Mucosa of gallbladder (tissue), 1 donor: ENCODE results near the gene FOXO1. TPM values are rescaled to one million over a fixed set of nuclear protein-coding genes. Genes with fewer than 3 reads are reported as not detected.
"Not testable (repeated sequence)": the region's sequence is repeated elsewhere in the genome, so short reads cannot be mapped to it uniquely, and the experiment has no call there.

Experiments
- DNase-seq: peaks from one replicate; pipeline ENCODE4 v3.0.0-alpha.2; 2020; ENCODE audit warnings: low spot score
- total RNA-seq: library from RNA; stranded (reverse); gene quantifications from one replicate; pipeline ENCODE4 v1.2.1, GENCODE V29; 2021
- donor health status: DM: no; HTN: no; CAD: no.

FOXO1 gene
- total RNA-seq, 1 donor from 2014 or later: 24.9 TPM

DNA sequence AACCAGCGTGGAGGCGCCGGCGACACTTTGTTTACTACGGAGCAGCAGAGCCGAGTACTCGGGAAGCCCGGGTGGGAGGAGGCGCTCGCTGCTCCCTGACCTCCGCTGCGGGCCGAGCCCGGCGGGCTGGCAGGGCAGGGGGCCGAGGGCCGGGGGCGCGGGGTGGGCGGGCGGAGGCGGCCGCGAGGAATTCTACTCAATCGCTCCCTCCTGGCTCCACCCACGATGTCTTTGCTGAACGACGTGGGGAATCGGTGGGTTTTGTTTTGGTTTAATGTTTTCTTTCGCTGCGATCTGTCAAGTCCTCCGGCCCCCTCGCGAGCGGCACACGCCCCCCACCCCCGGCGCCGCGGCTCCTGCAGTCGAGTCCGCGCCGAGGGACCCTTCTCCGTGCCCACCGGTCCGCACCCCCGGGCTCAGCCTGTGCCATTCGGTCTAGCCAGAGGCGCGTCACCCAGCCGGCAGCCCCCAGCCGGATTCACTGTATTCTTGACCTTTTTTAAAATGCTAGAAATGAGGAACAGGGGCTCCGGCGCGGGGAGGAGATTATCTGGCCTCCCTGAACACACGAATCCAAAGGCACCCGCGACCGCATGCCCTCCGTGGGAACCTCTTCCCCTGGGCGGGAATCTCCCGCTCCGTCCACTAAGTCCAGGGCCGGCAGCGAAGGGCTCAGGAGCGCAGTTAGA is 636 bp upstream of the FOXO1 start:
- DNase-seq: peak; percentile 35

DNA sequence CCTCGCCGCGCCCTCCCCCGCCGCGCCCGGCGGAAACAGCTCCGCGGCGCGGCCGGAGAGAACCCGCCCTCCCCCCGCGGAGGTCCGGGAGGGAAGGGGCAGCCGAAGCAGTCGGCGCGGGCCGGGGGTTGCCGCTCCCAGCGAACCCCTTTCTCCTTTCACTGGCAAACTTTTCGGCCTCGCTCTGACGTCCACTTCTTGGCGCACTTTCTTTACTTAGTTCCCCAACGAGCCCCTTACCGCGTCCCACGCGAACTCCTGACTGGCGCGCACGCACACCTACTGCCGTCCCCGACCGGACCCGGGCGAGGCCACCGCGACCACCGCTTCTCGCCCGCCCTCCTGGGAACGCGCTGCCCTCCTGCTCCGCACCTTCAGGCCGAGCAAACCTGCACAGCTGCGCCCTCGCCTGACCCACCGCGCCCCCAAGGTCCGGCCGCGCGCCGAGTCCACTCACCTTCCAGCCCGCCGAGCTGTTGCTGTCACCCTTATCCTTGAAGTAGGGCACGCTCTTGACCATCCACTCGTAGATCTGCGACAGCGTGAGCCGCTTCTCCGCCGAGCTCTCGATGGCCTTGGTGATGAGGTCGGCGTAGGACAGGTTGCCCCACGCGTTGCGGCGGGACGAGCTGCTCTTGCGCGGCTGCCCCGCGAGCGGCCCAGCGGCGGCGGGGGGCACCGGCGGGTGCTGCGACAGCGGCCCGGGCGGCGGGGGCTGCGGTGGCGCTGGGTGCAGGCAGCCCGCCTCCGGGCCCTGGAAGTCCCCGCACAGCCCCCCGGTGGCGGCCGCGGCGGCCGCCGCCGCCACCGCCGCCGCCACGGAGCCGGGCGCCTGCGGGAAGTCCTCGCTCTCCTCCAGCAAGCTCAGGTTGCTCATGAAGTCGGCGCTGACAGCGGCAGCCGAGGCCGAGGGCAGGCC is 1.1 kb downstream of the FOXO1 start:
- peak; percentile 22 for DNase-seq

DNA sequence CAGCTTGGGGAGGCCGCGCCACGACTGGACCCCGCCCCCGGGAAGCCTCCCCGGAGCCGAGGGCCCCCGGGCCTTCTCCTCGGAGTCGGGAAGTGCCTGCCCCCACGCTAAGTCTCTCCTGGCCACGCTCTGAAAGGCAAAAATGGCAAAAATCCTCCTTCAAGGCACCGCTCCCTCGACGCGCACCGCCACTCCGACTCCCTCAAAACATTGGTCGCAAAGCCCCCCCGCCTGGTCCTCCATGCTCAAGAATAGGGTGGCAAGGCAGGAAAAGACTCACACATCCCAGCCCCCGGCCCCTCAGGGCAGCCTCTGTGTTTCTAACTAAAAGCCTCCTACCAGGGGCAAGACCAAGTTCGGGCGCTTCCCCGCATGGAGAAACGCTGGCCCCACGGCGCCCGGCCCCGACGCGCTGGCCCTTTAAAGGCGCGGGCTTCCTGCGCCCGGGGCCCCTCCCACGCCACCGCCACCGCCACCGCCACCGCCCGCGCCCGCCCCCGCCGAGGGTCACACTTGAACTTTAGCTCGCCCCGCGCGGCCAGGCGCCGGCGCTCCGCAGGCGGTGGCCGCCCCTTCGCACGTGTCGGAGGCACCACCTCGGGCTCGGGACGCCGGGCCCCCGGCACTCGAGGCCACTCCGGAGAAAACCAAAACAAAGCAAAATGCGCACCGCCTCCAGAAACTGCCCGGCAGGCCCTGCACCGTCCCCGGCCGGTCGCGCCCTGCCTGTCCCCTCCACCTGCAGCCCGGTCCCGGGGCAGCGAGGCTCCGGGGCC is 1.9 kb downstream of the FOXO1 start:
- DNase-seq: peak; percentile 72

DNA sequence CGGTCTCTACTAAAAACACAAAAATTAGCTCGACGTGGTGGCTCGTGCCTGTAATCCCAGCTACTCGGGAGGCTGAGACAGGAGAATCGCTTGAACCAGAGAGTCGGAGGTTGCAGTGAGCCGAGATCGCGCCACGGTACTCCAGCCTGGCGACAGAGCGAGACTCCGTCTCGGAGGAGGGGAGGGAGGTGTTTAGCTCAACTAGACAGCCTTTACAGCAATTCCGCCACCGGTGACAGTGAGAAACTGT is 2.4 kb downstream of the FOXO1 start:
- not testable (repeated sequence) for DNase-seq

DNA sequence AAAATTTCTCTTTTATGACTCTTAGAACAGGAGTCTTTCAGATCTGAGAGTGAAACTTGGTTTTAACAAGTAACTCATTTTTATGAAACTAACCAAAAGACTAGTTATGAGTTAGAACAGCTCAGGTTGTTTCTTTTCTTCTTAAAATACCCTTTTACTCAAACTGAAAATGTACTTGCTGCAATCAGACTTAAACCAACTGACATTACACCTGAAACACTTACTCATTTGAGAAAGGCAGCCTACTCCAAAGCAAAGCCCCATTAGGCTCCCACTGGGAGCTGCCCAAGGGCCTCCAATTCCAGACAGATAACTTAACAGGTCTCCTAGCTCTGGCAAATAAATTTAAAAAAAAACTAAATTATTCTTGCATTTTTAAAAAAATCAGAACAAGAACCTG is 3.6 kb downstream of the FOXO1 start:
- no peak for DNase-seq

DNA sequence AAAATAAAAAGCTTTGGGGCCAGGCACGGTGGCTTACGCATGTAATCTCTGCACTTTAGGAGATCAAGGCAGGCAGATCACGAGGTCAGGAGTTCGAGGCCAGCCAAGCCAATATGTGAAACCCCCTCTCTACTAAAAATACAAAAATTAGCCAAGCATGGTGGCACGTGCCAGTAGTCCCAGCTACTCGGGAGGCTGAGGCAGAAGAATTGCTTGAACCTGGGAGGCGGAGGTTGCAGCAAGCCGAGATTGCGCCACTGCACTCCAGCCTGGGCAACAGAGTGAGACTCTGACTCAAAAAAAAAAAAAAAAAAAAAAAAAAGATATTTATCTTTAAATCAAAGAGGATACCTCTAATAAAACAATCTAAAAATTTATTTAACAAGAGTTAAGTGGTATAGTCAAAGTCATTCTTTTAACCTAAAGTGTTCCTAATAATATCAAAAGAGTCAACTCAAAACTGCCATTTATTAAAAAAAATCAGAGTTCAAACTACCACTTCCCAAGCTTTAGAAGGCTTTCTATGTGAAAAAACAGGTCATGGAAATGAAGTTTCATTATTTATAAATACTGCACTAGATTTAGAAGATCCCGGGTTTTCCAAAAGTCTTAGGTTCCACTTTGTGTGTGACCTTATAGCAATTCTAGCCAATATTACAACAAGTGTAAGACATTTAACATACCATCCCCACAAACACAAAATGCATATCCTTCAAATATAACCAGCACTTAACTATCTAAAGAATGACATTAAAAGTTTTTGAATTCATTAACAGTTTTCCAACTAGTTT is 4.4 kb downstream of the FOXO1 start:
- no peak for DNase-seq

DNA sequence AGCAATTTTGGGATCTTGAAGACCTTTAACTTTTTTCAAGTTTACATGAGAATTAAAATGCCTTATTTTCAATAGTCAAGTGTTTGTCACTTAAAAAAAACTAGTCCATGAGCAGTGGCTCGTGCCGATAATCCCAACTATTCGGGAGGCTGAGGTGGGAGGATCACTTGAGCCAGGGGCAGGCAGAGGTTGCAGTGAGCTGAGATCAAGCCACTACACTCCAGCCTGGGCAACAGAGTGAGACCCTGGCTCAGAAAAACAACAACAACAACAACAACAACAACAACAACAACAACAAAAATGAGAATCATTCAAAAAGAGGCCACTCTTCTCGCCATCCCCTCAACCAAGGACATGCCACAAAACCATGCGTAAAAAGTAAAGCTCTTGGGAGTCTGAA is 5.7 kb downstream of the FOXO1 start:
- no peak for DNase-seq

DNA sequence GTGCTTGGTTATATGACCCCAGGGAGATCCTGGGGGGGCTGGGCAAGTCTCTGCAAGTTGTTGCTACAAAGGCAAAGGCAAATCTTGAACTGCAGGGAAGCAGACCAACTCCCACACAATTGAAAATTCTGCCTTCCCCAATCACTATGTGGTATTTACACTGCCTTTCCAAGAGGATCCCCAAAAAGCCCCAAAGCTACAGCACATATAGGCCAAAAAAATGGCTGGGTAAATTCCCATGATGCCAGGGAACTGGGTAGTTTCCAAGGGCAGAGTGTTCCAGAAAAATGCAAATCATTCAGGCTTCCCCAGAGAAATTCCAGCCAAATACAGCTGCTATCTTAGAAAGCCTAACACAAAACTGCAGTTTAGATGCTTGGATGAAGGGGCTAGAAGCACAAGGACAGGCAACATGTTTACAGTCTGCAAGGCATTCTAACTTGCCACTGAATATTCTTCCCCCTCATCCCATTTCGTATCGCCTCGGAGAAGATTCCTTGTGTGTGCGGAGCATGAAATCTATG is 6.2 kb downstream of the FOXO1 start:
- no peak for DNase-seq

DNA sequence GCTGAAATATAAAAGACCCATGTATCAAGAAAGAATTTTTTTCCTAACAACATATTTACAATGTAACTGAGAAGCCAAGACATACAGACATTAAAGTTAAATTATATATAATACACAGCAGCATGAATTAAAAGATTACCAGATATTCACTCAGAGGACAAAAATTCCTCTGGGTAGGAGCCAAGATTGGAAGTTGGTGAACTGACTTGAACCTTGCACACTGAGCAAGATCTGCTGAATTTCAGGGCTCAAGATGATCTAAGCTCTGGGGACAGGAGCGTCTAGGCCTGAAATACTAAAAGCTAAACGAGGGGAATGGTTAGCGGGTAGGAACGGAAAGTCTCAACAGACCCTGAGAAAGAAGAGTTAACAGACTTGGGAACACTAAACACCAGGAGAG is 8.5 kb downstream of the FOXO1 start:
- no peak for DNase-seq

DNA sequence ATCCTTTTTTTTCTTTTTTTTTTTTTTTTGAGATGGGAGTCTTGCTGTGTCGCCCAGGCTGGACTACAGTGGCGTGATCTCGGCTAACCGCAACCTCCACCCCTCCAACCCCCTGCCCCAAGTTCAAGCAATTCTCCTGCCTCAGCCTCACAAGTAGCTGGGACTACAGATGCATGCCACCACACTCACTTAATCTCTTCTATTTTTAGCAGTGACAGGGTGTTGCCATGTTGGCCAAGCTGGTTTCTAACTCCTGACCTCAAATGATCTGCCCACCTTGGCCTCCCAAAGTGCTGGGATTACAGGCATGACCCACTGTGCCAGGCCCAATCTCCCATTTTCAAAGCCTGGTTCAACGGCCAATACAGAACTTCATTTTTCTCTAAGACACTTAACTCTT is 9.1 kb downstream of the FOXO1 start:
- DNase-seq: no peak

DNA sequence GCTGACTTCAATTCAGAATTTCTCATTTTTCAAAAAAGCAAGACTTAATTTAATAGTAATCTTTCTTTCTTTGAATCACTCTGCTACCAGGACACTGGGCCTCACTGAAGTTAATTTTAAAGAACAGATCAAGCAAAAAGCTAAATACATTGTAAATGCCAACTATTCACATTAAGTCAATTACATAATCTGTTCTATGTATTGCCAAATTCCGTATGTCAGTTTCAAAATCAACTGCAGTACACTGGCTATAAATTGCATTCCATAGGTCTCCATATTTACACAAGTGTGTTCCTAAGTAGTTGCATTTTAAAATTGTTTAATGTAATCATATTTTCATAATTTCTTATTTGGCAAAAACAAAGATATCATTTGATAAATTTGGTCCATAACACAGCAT is 10.1 kb downstream of the FOXO1 start:
- no peak for DNase-seq

DNA sequence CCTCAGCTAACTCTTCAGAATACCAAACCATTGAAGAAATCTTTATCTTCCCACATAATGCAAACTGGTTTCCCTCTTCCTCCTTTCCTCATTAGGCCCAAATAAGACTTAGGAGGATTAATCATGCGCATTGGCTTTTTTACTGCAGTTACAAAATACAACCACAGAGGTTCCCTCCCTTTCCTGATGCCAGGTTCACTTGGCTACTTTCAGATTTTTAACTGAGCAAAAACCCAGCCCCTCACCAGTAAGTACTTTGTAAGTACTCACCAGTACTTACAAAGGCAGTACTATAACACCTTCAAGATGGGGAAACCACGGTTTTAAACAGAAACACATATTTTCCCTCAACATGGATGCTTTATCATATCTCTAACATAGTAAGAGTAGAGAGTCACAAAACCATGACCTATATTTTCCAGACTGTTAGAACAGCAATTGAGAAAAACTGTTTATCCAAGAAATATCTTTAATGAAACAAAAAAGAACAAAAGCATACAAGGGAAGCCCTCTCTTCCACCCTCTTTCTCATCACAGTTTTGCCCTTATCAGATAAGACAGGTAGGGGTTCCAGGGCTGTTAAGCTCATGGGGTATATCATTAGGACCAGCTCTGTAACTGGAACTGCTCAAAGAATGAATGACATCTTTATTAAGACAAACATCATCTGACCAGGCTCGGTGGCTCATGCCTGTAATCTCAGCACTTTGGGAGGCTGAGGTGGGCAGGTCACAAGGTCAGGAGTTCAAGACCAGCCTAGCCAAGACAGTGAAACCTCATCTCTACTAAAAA is 12.7 kb downstream of the FOXO1 start:
- no peak for DNase-seq

DNA sequence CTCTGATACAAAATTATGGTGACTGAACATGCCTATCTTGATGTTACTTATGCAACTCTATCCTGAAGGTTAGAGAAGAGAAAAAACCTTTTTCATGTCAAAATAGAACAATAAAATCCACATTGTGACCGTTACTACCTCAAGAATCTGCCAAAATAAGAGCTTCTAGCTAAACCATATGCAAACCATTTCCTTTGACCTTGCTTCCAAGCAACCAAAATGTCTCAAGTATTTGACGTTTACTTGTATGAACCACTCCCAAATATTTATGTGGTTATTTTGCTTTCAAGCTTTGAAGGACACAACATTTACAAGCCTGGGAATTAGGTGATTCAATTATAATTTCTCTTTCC is 13.9 kb downstream of the FOXO1 start:
- no peak for DNase-seq

DNA sequence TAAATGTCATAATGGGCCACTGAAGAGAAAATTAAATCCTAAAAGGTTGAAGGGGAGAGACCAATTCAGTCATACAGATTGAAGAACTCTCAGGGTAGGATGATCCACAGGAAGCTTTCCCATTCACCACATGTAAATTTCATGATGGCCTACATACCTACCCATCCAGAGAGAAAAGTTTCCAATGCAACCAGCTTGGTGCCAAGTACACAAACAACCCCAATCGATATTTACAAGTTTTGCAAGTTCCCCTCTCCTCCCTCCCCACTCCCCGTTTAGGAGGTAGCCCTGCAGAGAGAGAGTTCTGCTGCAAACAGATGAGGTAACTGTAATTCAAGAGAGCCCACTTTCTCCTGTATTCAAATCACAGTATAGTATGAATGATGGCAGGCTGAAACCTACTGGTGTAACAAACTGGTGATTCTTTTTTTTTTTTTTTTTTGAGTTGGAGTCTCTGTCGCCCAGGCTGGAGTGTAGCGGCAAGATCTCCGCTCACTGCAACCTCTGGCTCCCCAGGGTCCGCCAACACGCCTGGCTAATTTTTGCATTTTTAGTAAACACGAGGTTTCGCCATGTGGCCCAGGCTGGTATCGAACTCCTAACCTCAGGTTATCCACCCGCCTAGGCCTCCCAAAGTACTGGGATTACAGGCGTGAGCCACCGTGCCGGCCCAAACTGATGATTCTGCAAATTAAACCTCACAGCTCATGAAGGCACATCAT is 14.4 kb downstream of the FOXO1 start:
- no peak for DNase-seq

DNA sequence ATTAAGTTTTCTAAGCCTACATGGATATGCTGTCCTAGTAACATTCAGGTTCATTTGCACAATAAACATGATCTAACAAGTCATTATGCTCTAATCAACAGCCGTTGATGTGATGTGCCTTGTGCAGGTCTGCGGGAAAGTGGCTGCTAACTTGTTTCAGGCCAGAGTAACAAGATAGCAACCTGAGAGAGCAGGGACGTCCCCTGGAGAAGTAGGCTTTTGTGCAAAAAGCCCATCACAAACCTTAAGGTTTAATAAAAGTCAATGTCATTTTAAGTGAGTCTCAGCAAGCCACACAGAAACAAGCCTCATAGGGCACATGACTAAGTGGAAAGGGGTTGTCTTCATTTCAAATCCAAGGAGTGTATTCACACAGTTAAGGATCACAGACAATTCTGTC is 17.6 kb downstream of the FOXO1 start:
- no peak for DNase-seq

DNA sequence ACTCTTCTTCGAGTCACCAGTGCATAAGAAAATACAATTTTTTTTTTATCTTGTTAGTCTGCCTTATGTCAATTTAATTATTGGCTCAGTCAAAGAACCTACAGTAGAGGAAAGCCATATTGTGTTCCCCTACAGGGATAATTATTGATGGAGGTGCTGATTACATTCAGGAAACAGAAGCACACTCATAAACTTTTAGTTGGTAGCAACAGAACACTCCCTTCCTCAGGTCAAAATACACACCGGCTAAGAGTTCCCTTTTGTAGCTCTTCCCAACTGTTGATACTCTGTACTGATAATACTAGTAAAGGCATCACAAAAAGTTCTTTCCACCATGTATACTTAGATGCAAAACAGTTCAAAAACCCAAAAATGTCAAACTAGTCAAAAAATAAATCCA is 18.4 kb downstream of the FOXO1 start:
- no peak for DNase-seq

DNA sequence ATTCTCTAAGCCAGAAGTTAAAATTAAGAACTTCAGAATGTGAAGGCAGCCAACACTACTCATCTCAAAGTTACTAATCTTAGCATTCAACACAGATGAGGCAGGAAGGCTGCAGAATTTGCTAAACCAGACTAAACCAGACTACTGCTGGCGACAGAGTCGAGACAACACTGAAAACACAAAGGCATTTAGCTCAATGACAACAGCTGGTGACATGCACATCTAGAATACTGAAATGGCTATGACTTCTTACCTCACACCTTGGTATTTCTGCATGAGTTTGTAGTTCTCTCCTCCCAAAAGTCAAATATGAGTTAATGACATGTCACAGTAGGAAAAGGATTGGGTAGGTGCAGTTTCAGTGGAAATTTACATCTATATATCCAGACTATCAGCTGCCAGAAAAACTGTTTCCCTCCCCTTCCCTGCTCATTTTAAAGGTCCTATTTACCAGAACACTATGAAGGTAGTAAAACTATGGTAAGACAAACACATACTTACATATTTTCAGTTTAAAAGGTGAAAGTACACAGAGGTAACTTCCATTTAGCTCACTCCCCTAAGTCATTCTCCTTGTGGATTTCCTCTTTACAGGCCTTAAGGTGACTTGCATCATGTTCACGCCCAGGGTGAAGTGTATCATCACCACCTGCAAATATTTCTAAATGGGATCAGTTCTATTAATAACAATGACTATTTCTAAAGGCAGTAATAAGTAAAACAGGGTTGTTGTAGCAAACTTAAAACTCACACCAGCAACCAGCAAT is 21.4 kb downstream of the FOXO1 start:
- DNase-seq: no peak

DNA sequence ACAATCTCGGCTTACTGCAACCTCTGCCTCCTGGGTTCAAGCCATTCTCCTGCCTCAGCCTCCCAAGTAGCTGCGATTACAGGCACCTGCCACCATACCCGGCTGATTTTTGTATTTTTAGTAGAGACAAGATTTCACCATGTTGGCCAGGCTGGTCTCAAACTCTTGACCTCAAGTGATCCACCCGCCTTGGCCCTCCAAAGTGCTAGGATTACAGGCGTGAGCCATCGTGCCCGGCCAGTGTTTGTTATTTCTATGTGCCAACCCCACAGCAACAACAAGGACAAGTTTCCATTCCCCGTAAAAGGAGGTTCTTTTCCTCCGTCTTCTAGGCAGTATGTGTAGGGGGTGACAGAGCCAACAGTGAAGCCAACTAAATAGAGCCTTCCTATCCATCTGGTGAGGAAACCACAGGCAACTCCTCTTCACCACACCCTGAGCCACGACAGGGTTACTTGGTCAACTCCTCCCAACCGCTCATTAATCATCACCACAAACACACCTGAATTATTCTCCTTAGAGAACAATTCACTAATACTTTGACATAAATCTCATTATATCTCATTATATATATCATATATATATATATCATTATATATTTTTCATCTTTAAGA is 25.5 kb downstream of the FOXO1 start:
- no peak for DNase-seq

DNA sequence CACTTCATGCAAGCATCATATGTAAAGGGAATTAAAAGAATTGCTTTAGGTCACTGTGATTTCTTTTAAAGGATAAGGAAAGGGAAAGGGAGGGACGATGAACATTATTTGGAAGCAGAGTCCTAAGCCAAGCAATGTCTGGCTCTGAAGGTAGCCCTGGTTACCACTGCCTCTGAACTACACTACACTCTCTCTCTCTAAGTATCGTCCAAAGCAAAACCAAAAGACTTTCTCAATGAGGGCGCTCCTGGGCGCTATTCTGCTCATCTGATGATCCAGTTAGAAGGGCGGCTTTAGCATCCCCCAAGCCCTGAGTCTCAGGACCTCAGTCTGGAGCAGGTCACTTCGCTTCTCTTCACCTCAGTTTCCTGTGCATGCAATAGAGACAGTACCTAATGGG is 26.2 kb downstream of the FOXO1 start:
- no peak for DNase-seq
